GM23248 (cell line): ENCODE data around the gene PRKCA.

Experiments
- EZH2 ChIP-seq: fragments of 200-600 bp; sonication (generic); IDR thresholded peaks from 2 replicates; pipeline ENCODE4 v1.6.1; 2018; ENCODE audit warnings: antibody characterized with exemption, mild to moderate bottlenecking; ENCODE audit not compliant: insufficient read depth, poor library complexity, severe bottlenecking
- EZH2phosphoT487 ChIP-seq: fragments of 200-600 bp; sonication (generic); IDR thresholded peaks from 2 replicates; pipeline ENCODE4 v1.6.1; 2018; ENCODE audit warnings: antibody characterized with exemption, moderate library complexity, mild to moderate bottlenecking, low read depth; ENCODE audit not compliant: insufficient read depth

- no peak for TF ChIP-seq EZH2
- TF ChIP-seq EZH2phosphoT487, result no peak
Observed at GRCh38 chr17:66373079-66373478, 70.7 kb downstream of the PRKCA start.
